PC-3 (cell line): ENCODE data around the gene EXOC6B. TPM values are rescaled to one million over a fixed set of nuclear protein-coding genes. Genes with fewer than 3 reads are reported as not detected.

Experiments
- ATAC-seq: fragments of 200-7000 bp; cut with Tn5 transposase; 2 replicates; pipeline ENCODE4 v1.9.1; 2020; ENCODE audit warnings: mild to moderate bottlenecking, moderate library complexity
- BruUV-seq: library from RNA; stranded (reverse); fragments of 400-500 nt; replicated peaks from 2 replicates; lab custom pipeline; 2021; lab: Mats Ljungman, UMichigan
- CTCF ChIA-PET: fragments of 300-600 bp; sonication (Branson Sonifier 250); formaldehyde crosslinking; loops from one replicate; lab custom pipeline; 2022; ENCODE audit warnings: antibody characterized with exemption; lab: Charles Lee
- POLR2A ChIA-PET: fragments of 300-600 bp; sonication (Branson Sonifier 250); formaldehyde crosslinking; loops from one replicate; lab custom pipeline; 2022; ENCODE audit warnings: antibody characterized with exemption; ENCODE audit not compliant: unreplicated experiment; lab: Charles Lee
- DNase-seq: peaks from one replicate; pipeline ENCODE4 v3.0.0-alpha.2; 2015
- H2AFZ ChIP-seq: fragments of 300-600 bp; sonication (generic); 2 replicates; pipeline ENCODE4 v1.6.0; 2016; ENCODE audit warnings: antibody characterized with exemption, low read length
- H3F3A ChIP-seq: fragments of 300-600 bp; sonication (generic); one replicate; pipeline ENCODE4 v1.6.0; 2017; ENCODE audit warnings: antibody characterized with exemption, low read length, control low read depth, mild to moderate bottlenecking; ENCODE audit not compliant: unreplicated experiment
- H3K27ac ChIP-seq: fragments of 300-600 bp; sonication (generic); 2 replicates; pipeline ENCODE4 v1.5.1; 2016; ENCODE audit warnings: mild to moderate bottlenecking, low read length
- H3K27me3 ChIP-seq: fragments of 300-600 bp; sonication (generic); 2 replicates; pipeline ENCODE4 v1.6.1; 2016; ENCODE audit warnings: low read length, mixed read lengths
- H3K36me3 ChIP-seq: fragments of 300-600 bp; sonication (generic); 2 replicates; pipeline ENCODE4 v1.6.1; 2016; ENCODE audit warnings: low read depth, mixed run types, low read length, mixed read lengths
- H3K4me1 ChIP-seq: fragments of 300-600 bp; sonication (generic); 2 replicates; pipeline ENCODE4 v1.5.1; 2016; ENCODE audit warnings: low read length; ENCODE audit not compliant: insufficient read depth
- H3K4me2 ChIP-seq: fragments of 300-600 bp; sonication (generic); 2 replicates; pipeline ENCODE4 v1.6.0; 2016; ENCODE audit warnings: low read length
- H3K4me3 ChIP-seq: fragments of 300-600 bp; sonication (generic); 2 replicates; pipeline ENCODE4 v1.5.1; 2016; ENCODE audit warnings: mild to moderate bottlenecking, low read length, mixed read lengths
- H3K79me2 ChIP-seq: fragments of 300-600 bp; sonication (generic); 2 replicates; pipeline ENCODE4 v1.6.1; 2017; ENCODE audit warnings: low read length, mixed read lengths
- H3K9ac ChIP-seq: fragments of 300-600 bp; sonication (generic); 2 replicates; pipeline ENCODE4 v1.6.0; 2016; ENCODE audit warnings: mild to moderate bottlenecking, low read length
- H3K9me2 ChIP-seq: fragments of 300-600 bp; sonication (generic); replicated peaks from 2 replicates; pipeline ENCODE4 v1.6.1; 2016; ENCODE audit warnings: mixed run types, low read length, mixed read lengths
- H3K9me3 ChIP-seq: fragments of 300-600 bp; sonication (generic); 2 replicates; pipeline ENCODE4 v1.6.1; 2016; ENCODE audit warnings: low read length, mixed read lengths
- H4K20me1 ChIP-seq: fragments of 300-600 bp; sonication (generic); 2 replicates; pipeline ENCODE4 v1.6.1; 2016; ENCODE audit warnings: low read length, mixed read lengths
- CTCF ChIP-seq: fragments of 300-600 bp; sonication (generic); conservative IDR thresholded peaks from 2 replicates; pipeline ENCODE4 v1.5.1; 2017; ENCODE audit warnings: antibody characterized with exemption, low read depth, mild to moderate bottlenecking, low read length
- EZH2 ChIP-seq: fragments of 300-600 bp; sonication (generic); IDR thresholded peaks from one replicate; pipeline ENCODE4 v1.6.1; 2017; ENCODE audit warnings: antibody characterized with exemption, mild to moderate bottlenecking, low read length; ENCODE audit not compliant: unreplicated experiment
- EZH2phosphoT487 ChIP-seq: fragments of 300-600 bp; sonication (generic); IDR thresholded peaks from 2 replicates; pipeline ENCODE4 v1.6.1; 2018; ENCODE audit warnings: mild to moderate bottlenecking, antibody characterized with exemption, low read length, borderline replicate concordance
- intact Hi-C: fragments of 100-400 bp; cut with micrococcal nuclease; formaldehyde crosslinking; loops from 2 replicates; pipeline ENCODE4 v1.9.0; 2023
- total RNA-seq: library from RNA; depleted of rRNA; stranded (reverse); fragments of >200 nt; gene quantifications from 2 replicates; pipeline ENCODE4 v1.2.3, GENCODE V29; 2014

The EXOC6B gene
- total RNA-seq, 1 experiment from 2014 or later, result 13.9 TPM

- BruUV-seq, result no TSS peak
- Histone ChIP-seq H3K27ac (no peak overlapping the region), H3F3A (no peaks in the 10 kb centered on the region), H3K4me2 (no peak overlapping the region), H3K4me3 (no peak overlapping the region), H3K9me3 (peaks cover 12% of the 10 kb centered on the region; the same call in 1 of the 2 replicates), H3K4me1 (no peaks in the 10 kb centered on the region), H2AFZ (no peak overlapping the region), H3K36me3 (peaks cover 11% of the 10 kb centered on the region), H3K27me3 (no peaks in the 10 kb centered on the region), H4K20me1 (no peaks in the 10 kb centered on the region), H3K9ac (no peak overlapping the region), H3K9me2 (no peaks in the 10 kb centered on the region), H3K79me2 (no peaks in the 10 kb centered on the region)
- intact Hi-C loops, result no loop called here
- DNase-seq (no peak), ATAC-seq (no peak)
- ChIA-PET POLR2A (no interaction called here), CTCF (no interaction called here)
- TF ChIP-seq EZH2phosphoT487 (no peak), CTCF (no peak), EZH2 (no peak)
Measured at GRCh38 chr2:72386288-72386687, 439.5 kb downstream of the EXOC6B start.

DNA sequence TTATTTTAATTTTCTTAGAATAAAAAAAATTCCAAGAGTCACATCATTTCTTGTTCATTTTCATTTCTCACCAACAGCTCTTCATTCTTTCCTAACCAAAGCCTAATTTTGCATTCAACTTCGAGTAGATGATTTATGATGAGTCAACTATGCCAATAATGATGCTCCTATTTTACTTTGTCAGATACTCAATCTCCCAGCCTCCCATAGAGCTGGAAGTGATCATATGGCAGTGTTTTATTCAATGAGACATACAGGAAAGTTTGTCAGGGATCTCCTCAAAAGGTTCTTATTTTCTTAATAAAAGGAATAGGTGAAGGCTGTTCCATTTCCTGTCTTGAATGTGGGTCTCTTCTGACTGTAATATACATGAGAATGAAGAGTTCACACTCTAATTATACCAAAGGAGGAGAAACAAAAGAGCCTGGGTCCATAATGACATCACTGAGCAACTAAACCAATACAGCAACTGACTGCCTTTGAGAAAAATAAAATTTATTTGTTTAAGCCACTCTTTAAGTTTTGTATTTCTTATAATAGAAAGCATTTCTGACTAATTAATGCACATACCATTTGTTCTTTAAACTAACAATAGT, 447.0 kb downstream of the EXOC6B start:
- Histone ChIP-seq H3K4me1 (peaks cover 11% of the 10 kb centered on the region; the same call in 1 of the 2 replicates), H2AFZ (no peak overlapping the region), H3K36me3 (no peaks in the 10 kb centered on the region), H3K27me3 (no peaks in the 10 kb centered on the region), H3K9me3 (no peaks in the 10 kb centered on the region), H4K20me1 (no peaks in the 10 kb centered on the region), H3K27ac (no peak overlapping the region), H3K4me2 (no peak overlapping the region), H3K4me3 (no peak overlapping the region), H3K79me2 (no peaks in the 10 kb centered on the region), H3F3A (no peaks in the 10 kb centered on the region), H3K9me2 (no peaks in the 10 kb centered on the region), H3K9ac (no peak overlapping the region)
- CTCF ChIA-PET, result no interaction called here
- no TSS peak for BruUV-seq
- ATAC-seq (0 out of 2 replicates have a peak, but pooled peaks have one; percentile 35), DNase-seq (peak; percentile 54)
- intact Hi-C loops, result no loop called here
- POLR2A ChIA-PET, result no interaction called here
- no peak for TF ChIP-seq CTCF
- no peak for TF ChIP-seq EZH2phosphoT487
- TF ChIP-seq EZH2, result no peak

GRCh38 chr2:72367530-72368225, 458.2 kb downstream of the EXOC6B start:
- no peaks in the 10 kb centered on the region for H4K20me1 ChIP-seq
- H3K4me1 ChIP-seq, result peaks cover 5% of the 10 kb centered on the region; the same call in 1 of the 2 replicates
- H3K9ac ChIP-seq, result no peak overlapping the region
- no peak overlapping the region for H3K27ac ChIP-seq
- no peaks in the 10 kb centered on the region for H3F3A ChIP-seq
- H3K36me3 ChIP-seq, result no peaks in the 10 kb centered on the region
- intact Hi-C loops, result no loop called here
- no peaks in the 10 kb centered on the region for H3K9me2 ChIP-seq
- H2AFZ ChIP-seq, result no peak overlapping the region
- no peaks in the 10 kb centered on the region for H3K27me3 ChIP-seq
- ATAC-seq (peak; percentile 90), DNase-seq (peak; percentile 97)
- no TSS peak for BruUV-seq
- TF ChIP-seq CTCF (peak; percentile 61), EZH2phosphoT487 (no peak)
- no peak overlapping the region for H3K4me3 ChIP-seq
- no peak overlapping the region for H3K4me2 ChIP-seq
- POLR2A ChIA-PET, result no interaction called here
- CTCF ChIA-PET, result no interaction called here
- H3K79me2 ChIP-seq, result no peaks in the 10 kb centered on the region
- no peaks in the 10 kb centered on the region for H3K9me3 ChIP-seq
